GM20431 (cell line): ENCODE measurements around the gene ULK4.

Source experiments
- in situ Hi-C: fragments of 300-500 bp; cut with MseI, MboI; formaldehyde crosslinking; loops from one replicate; pipeline ENCODE4 v1.15.0; 2020; ENCODE audit warnings: low sequenced_read_pairs; ENCODE audit not compliant: unreplicated experiment

Gene ULK4

DNA sequence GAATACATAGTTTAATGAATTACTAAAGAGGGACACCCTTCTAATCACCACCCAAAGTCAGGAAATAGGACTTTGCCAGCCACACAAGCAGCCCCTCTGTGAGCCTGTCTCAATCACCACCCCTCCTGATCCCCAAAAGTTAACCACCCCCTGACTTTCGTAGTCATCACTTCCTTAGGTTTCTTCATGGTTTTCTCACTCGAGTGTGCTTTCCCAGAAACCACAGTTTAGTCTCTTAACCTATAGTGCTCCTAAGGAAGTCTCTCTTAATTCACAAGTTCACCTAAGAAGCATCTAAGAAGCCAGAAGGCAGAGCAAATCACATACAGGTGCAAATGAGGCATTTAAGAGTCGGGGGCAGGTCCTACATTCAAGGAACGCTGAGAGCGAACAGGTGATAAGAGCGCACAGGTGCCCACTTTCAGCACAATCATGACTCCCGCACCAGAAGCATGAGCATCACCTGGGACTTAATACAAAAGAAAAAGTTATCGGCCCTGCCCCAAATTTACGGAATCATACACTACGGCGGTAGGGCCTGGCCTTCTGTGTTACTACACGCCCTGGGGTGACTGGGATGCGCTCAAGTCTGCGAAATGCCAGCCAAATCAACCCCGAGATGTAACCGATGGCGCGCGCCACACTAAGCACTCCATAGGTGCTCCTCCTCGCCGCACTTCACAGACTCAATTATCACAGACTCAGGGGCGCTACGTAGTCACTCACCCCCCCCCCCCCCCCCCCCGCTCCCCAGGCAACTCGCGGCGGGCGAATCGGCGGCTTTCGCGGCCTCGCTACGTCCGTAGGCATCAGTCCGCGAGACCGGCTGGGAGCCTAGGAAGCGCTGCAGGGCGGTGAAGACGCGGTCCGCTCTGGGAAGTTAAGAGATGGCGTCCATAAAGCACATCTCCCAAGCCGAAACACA, 815 bp downstream of the ULK4 start:
- in situ Hi-C loops, result no loop called here

DNA sequence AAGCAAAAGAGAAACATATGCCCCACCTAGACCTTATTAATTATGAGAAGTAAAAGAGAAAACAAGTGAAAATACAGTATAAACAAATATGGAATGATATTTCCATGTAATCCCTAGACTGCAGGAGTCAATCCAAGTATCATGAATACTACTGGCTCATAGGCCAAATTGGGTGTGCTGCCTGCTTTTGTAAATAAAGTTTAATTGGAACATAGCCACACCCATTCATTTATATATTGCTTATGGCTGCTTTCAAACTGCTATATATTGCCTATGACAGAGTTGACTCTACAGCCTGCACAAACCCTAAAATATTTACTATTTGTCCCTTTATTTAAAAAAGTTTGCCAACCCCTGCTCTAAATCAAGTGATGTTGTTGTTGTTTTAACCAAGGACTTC, 5.3 kb downstream of the ULK4 start:
- in situ Hi-C loops, result no loop called here

GRCh38 chr3:41955192-41955591, 6.7 kb downstream of the ULK4 start:
- in situ Hi-C loops, result no loop called here

DNA sequence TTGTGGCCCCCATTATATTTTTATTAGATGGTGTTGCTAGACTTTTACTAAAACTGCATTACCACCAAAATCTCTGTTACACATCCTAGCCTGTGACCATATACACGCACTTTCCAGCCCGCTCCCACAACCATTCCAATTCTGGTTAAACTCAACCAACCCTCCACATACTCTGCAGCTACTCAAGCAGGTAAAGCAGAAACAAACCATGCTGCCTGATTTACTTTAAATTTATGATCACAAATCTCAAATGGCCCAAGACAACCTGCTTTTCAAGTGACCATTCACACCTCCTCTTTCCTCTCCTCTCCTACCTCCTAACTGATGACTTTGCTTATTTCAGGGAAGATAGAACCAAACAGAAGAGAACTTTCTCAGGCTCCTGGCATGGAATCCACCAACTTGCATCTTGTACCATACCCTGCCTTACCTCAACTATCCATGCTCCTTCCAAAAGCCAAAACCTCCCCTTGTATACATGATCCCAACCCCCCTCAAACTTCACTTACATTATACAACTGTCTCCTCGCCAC, 18.5 kb downstream of the ULK4 start:
- in situ Hi-C loops, result no loop called here

- in situ Hi-C loops, result no loop called here
These were observed 21.5 kb downstream of the ULK4 start for GRCh38 chr3:41940393-41940792.

DNA sequence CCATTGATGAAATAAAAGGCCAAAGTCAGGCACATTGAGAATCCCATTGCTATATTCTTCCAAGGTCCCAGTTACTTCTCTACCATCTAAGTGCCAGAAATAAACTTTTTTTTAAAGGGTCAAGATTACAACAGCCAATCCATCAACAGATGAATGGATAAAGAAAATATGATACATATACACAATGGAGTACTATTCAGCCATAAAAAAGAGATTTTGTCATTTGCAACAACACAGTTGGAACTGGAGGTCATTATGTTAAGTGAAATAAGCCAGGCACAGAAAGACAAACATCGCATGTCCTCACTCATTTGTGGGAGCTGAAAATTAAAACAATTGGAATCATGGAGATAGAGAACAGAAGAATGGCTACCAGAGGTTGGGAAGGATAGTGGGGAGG, 25.5 kb downstream of the ULK4 start:
- in situ Hi-C loops, result no loop called here

GRCh38 chr3:41933154-41933676, 28.7 kb downstream of the ULK4 start:
- in situ Hi-C loops, result no loop called here

- in situ Hi-C loops, result no loop called here
These were observed 29.4 kb downstream of the ULK4 start for GRCh38 chr3:41932464-41932863.

DNA sequence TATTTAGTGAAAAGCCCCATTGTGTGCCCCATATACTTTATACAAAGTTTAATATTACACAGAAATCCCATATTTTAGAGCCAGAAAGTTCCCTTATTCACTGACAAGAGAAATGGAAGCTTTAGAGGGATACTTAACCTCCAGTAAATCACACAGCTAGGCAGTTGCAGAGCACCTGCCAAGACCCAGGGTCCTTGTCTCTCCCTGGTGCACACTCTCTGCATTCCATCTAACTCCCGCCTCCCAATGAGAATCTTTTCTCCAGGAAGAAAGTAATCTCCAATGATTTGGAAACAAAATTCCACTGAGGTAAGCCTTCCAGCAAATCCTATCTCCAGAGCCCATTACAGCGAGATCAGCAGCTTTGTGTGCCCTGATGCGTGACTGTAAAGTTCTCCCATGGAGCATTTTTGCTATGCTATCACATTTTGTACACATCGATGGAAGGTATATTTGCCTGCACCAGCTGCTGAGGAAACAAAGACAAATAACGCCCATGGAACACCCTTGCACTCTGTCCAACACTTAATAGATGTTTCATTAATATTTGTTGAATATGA, 41.4 kb downstream of the ULK4 start:
- in situ Hi-C loops, result no loop called here

DNA sequence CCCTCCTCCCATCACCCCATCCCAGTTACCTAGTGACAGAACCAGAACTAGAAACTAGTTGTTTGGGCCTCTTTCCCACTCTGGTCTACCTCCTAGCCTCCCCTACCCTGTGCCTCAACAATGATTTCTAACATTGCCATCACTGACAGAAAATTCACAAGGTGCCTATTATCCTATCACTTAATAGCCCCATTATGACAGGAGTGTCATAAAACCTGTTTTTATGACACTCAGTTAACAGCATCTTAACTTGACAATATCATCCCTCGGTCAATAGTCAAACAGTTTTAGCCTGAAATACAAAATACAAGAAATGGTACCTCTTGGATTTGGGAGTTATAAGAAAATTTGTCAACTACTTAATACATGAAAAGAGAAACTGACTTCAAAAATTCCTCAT, 46.5 kb downstream of the ULK4 start:
- in situ Hi-C loops, result no loop called here

DNA sequence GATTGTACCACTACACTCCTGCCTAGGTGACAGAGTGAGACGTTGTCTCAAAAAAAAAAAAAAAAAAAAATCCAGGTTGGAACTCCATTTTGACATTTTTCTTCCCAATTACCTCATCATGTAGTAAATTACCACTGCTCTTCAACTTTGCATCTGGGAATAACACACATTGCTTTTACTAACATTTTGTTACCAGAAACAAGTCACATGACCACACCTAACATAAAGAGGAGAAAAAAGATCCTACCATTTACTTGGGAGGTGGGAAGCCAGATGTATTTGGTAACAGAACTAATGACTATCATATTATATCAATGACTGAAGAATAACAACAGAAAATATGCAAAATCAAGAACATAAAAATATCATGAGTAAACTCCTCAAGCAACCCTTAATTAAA, 49.6 kb downstream of the ULK4 start:
- in situ Hi-C loops, result no loop called here

GRCh38 chr3:41907330-41908073, 54.4 kb downstream of the ULK4 start:
- in situ Hi-C loops, result loop anchor here (10.0 kb wide), 1 partner anchor 187 kb away; the partner anchor contains the start of gene TRAK1

DNA sequence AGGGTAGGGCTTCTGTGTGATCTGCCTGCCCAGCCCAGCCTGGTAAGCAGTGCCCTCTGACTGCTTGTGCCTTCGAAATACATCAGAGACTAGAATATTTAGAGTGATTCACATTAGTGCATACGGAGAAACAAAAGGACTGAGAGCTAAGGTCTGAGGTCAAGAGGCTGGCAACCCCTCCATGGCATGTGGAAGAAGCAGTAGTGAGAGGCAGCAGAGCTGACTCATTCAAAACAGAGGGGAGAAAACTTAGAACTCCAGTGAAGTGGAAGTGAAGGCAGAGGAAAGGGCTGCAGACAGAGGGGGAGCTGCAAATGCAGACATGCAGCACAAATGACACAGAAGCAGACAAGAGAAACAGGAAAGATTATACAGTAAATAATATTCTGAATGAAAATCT, 61.6 kb downstream of the ULK4 start:
- in situ Hi-C loops, result loop anchor here (10.0 kb wide), 1 partner anchor 195 kb away; the partner anchor contains the start of gene TRAK1

DNA sequence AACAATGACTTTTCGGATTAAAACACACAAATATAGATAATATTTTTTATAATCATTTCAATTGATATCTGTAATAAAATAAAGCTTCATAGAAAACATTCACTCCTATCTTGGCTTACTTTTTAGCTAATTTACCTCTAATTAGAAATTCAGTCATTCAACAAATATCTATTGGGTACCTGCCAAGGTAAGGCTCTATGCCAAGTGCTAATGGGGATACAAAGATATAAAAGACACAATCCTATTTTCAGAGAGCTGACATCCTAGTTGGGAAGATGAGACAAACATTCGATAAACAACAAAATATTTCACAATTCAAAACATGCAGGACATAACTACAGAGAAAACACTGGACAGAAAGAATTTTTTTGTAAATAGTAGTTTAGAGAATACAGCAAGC, 63.3 kb downstream of the ULK4 start:
- in situ Hi-C loops, result loop anchor here (25.0 kb wide), 2 partner anchors 339 to 1561 kb away; no protein-coding TSS in a partner anchor

GRCh38 chr3:41893977-41894376, 67.9 kb downstream of the ULK4 start:
- in situ Hi-C loops, result loop anchor here (25.0 kb wide), 2 partner anchors 343 to 1557 kb away; no protein-coding TSS in a partner anchor

- in situ Hi-C loops, result loop anchor here (10.0 to 25.0 kb wide), 3 partner anchors 349 to 1551 kb away; no protein-coding TSS in a partner anchor
These were observed 73.4 kb downstream of the ULK4 start for GRCh38 chr3:41888368-41889076.

- in situ Hi-C loops, result loop anchor here (10.0 to 25.0 kb wide), 3 partner anchors 354 to 1546 kb away; no protein-coding TSS in a partner anchor
These were observed 78.9 kb downstream of the ULK4 start for GRCh38 chr3:41882956-41883355.

GRCh38 chr3:41881233-41881821, 80.6 kb downstream of the ULK4 start:
- in situ Hi-C loops, result loop anchor here (10.0 to 25.0 kb wide), 3 partner anchors 356 to 1544 kb away; no protein-coding TSS in a partner anchor

DNA sequence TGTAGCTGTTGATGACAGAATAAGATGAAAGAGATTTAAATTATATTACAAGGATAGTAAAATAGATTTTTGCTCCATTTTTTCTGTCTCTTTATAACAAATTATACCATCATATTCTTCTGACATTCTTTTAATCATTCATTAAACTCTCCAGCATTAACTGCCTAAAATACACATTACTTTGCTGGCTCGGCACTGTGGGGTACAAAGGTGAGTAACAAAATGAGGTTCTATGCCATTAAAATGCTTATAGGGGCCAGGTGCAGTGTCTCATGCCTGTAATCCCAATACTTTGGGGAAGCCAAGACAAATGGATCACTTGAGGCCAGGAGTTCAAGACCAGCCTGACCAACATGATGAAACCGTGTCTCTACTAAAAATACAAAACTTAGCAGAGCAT, 81.5 kb downstream of the ULK4 start:
- in situ Hi-C loops, result loop anchor here (10.0 to 25.0 kb wide), 3 partner anchors 357 to 1543 kb away; no protein-coding TSS in a partner anchor
